KOPT-K1 (cell line): ENCODE measurements around the gene VWA8.
"Not testable (repeated sequence)": the region's sequence is repeated elsewhere in the genome, so short reads cannot be mapped to it uniquely, and the experiment has no call there.

Experiments used
- H3K27ac ChIP-seq: fragments of 200-600 bp; sonication (generic); 2 replicates; pipeline ENCODE4 v1.5.1; 2016; ENCODE audit warnings: antibody characterized with exemption, mild to moderate bottlenecking, low read depth, low read length; ENCODE audit not compliant: poor library complexity, severe bottlenecking
- H3K36me3 ChIP-seq: fragments of 200-600 bp; sonication (generic); 2 replicates; pipeline ENCODE4 v1.5.1; 2017; ENCODE audit warnings: antibody characterized with exemption, mild to moderate bottlenecking, low read length, moderate library complexity; ENCODE audit not compliant: insufficient read depth
- H3K9me3 ChIP-seq: fragments of 200-600 bp; sonication (generic); 2 replicates; pipeline ENCODE4 v1.5.1; 2017; ENCODE audit warnings: antibody characterized with exemption, low read length, mild to moderate bottlenecking; ENCODE audit not compliant: insufficient read depth, poor library complexity, severe bottlenecking

The VWA8 gene

GRCh38 chr13:41922894-41923293 is 38.0 kb downstream of the VWA8 start:
- peaks cover 35% of the 10 kb centered on the region for H3K9me3 ChIP-seq
- H3K36me3 ChIP-seq = not testable (repeated sequence)

DNA sequence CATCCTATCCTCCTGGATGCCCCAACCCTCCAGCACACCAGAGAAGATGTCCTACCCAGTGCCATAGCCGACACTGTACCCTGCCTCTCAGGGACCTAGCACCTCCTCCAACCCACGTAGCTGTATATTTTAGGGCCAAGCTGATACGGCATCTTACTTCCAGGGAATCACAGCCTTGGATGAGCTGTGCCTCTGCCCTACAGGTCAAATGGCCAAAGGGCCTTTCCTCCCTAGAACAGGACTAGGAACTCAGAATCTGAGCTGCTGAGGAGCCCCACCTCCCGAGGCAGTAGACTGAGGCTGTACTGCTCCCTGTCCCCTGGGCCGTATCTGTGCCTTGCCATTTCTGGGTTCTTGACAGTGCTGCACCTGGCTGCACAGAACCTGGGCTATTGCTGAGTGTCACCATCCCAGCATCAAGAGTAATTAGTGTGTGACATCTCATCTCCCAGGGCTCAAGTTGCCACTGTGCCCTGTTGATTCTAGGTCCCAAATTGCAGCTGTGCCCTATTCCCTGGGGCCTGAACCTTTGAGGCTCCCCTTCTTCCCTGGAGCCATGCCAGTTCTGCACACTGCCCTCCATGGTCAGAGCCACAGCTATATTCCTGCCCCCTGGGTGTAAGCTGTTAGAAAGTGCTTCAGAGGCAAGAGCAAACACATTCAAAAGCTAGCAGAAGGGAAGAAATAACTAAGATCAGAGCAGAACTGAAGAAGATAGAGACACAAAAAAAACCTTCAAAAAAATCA is 41.0 kb downstream of the VWA8 start:
- Histone ChIP-seq H3K9me3 (peaks cover 13% of the 10 kb centered on the region), H3K36me3 (no peaks in the 10 kb centered on the region), H3K27ac (no peak overlapping the region)

More at GRCh38 chr13:41922894-41923293, 38.0 kb downstream of the VWA8 start:
- H3K27ac ChIP-seq = not testable (repeated sequence)

DNA sequence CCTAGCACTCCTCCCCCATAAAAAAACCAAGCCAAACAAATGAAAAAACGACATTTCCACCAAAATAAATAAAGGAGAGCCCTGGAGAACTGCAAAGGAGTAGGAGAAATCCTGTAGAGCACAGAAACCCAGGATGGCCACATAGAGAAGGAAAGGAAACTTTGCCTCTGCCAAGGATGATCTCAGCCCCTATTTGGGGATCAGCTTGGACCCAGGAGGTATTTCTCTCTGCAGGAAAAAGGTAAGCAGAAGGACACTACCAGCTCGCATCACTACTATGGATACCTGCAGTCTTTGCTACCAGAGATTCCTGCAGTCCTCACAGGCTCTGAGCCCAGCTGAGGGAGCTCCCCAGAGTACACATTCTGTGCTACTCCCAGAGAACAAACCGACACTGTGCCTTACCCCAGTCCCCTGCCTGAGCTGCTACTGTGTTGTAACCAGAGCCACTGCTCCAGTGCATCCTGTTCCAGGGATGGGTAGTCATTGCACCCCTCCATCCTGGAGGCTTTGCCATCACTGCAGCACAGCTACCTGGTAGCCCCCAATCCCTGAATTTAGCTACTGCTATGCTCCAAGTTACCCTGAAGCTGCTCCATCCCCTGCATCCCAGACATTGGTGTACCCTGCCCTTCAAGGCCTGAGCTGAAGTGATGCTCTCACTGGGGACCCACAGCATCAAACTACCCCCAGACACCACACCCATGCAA is 41.7 kb downstream of the VWA8 start:
- H3K27ac ChIP-seq = no peak overlapping the region
- no peaks in the 10 kb centered on the region for H3K36me3 ChIP-seq
- H3K9me3 ChIP-seq = peaks cover 10% of the 10 kb centered on the region

DNA sequence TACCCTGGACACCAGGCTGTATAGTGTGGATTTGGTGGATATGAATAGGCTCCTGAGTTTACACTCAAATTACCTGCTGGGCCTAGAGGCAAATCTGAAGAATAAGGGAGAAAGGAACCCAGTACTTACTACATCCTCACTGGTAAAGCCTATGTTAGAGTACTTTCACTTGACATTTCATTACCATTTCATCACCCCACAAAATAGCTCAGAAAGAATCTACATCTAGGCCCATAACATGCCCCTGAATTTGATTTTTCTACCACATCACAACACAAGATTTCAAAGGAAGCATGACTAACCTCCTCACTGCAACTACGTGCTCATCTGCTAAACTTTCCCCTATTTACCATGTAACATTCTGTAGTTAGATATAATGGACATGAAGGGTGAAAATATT is 43.3 kb downstream of the VWA8 start:
- Histone ChIP-seq H3K36me3 (no peaks in the 10 kb centered on the region), H3K9me3 (no peaks in the 10 kb centered on the region), H3K27ac (no peak overlapping the region)

GRCh38 chr13:41916173-41916954 is 44.5 kb downstream of the VWA8 start:
- H3K9me3 ChIP-seq = no peaks in the 10 kb centered on the region
- H3K36me3 ChIP-seq = no peaks in the 10 kb centered on the region
- no peak overlapping the region for H3K27ac ChIP-seq

DNA sequence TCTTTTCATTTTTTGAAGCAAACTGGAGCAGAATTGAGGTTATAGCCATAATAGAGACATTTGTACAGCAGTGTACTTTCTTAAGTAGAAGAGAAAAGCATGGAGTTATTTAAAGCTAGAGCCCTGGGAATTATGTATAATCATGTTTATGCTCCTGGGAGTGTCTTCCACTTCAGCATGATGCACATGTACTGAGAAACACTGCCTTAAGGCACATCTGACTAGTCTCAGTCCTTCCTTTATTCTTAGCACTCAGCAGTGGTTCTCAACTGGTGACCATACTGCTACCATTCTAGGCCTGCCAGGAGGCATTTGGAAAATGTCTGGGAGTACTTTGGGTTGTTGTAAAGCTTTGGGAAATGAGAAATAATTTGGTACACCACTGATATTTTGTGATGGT is 45.8 kb downstream of the VWA8 start:
- no peak overlapping the region for H3K27ac ChIP-seq
- H3K9me3 ChIP-seq = no peaks in the 10 kb centered on the region

DNA sequence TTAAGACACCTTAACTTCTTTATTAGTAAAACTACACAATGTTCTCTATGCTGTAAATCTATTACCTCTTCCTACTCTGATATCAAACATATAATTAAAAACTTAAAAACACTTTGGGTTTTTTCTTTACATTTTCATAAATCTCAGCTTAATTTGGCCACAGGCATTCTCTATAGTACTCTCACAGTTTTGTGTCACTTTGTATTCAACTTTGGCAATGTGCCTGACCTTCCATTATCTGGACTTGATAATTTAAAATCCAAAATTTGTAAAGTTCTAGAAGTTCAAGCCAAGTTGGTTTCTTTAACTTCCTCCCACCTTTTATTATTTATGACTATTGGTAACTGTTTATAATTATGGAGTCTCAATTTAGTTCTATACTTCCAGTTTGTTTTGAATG is 46.4 kb downstream of the VWA8 start:
- no peaks in the 10 kb centered on the region for H3K9me3 ChIP-seq
- no peak overlapping the region for H3K27ac ChIP-seq
- 0 out of 2 replicates have a peak, but pooled peaks cover 8% of the 10 kb centered on the region for H3K36me3 ChIP-seq

More for the DNA sequence above, 45.8 kb downstream of the VWA8 start:
- H3K36me3 ChIP-seq = 0 out of 2 replicates have a peak, but pooled peaks cover 8% of the 10 kb centered on the region

DNA sequence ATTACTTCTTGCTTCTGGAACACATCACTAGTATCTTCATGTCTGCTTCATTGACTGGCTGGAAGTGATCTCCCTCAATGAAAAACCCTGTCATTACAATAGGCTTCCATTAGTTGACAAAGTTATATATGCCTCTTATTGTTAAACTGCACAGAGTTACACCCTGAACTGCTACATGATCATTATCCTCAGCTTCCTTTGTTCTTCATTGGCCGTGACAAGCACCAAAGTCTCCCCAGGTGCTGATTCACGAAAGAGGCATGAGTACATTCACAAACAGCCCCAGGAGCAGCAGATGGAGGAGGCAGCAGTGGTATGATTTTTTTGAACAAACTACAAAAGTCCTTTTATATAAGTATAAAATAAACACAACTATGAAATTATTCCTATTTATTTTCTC is 51.4 kb downstream of the VWA8 start:
- Histone ChIP-seq H3K36me3 (peaks cover 32% of the 10 kb centered on the region), H3K9me3 (no peaks in the 10 kb centered on the region), H3K27ac (no peak overlapping the region)

DNA sequence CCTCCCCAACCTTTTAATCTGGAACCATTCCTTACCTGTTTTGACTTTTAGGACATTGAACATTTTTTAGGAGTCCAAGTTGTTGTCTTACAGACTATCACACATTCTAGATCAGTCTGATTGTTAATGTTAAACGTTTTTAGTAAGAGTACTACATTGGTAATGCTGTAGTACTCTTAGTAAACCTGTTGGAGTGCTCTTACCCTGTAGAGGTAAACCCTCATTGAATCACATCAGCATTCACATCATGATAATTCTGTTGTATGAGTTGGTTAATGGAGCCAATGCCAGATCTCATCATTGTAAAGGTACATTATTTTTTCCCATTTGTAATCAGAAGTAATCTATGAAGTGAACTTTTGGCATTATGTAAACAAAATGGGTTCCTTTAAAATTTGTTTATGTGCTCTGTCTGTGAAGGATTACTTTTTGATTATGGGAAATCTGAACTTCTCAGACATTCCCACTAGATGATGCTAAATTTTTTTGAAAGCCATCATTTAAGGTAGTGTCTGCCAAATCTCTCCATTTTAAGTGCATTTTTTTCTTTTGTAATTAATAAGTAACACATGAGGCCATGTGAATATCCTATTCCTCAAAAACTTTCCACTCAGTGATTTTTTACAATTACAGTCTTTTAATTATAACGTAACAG is 55.2 kb downstream of the VWA8 start:
- no peak overlapping the region for H3K27ac ChIP-seq
- H3K9me3 ChIP-seq = no peaks in the 10 kb centered on the region
- H3K36me3 ChIP-seq = peaks cover 30% of the 10 kb centered on the region

- Histone ChIP-seq H3K36me3 (no peaks in the 10 kb centered on the region), H3K9me3 (no peaks in the 10 kb centered on the region), H3K27ac (no peak overlapping the region)
Measured at GRCh38 chr13:41900918-41901317, 60.0 kb downstream of the VWA8 start.

- H3K9me3 ChIP-seq, H3K36me3 ChIP-seq, H3K27ac ChIP-seq: not testable (repeated sequence)
Measured at GRCh38 chr13:41898411-41898810, 62.5 kb downstream of the VWA8 start.

DNA sequence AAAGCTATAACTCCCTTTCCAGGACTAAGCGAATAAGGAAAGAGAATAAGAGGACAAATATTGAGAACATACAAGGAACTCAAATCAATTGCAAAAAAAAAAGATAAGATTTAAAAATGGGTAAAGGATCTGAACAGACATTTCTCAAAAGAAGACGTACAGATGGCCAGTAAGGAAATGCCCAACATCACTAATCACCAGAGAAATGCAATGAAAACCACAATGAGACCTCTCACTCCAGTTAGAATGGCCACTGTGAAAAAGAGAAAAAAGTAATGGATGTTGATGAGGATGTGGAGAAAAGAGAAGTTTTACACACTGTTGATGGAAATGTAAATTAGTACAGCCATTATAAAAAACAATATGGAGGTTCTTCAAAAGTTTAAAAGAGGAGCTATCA is 63.8 kb downstream of the VWA8 start:
- H3K9me3 ChIP-seq = no peaks in the 10 kb centered on the region
- H3K36me3 ChIP-seq = no peaks in the 10 kb centered on the region
- no peak overlapping the region for H3K27ac ChIP-seq

DNA sequence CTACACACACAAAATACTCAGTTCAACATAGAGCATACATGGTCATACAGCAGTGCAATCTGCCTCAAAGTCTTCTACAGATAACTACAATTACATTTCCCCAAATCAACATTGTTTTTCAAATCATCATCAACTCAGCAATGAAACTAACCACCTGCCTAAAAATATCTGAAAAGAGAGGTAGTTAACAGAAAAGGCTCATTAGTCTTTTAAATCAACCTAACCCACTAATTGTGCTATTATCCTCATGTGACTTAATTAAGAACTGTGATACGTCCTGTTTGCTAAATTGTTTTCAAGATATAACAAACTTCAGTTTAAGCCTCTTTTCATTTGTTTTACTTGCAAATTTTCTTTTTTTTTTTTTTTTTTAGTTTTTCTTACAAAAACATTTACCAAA is 65.4 kb downstream of the VWA8 start:
- Histone ChIP-seq H3K9me3 (no peaks in the 10 kb centered on the region), H3K27ac (no peak overlapping the region), H3K36me3 (peaks cover 11% of the 10 kb centered on the region; the same call in 1 of the 2 replicates)

- Histone ChIP-seq H3K36me3 (peaks cover 24% of the 10 kb centered on the region; the same call in 1 of the 2 replicates), H3K9me3 (no peaks in the 10 kb centered on the region), H3K27ac (no peak overlapping the region)
Measured at GRCh38 chr13:41891119-41891518, 69.8 kb downstream of the VWA8 start.

DNA sequence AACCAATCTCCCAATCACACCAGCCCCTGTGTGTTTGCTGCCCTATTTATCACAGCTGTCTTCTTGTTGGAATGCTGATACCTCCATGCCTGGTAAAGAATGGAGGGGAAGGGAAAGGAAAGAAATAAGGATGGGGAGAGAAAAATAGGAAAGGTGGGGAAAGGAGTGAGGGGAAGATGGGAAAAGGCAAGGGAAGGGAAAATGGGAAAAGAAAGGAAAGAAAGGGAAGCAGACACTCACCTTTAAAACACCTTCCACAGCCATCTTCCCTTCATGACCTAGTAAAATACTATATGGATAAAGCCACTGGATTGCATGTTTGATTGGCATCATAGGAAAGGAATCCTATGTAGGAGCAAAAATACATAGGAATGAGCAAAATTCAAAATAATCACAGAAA is 77.8 kb downstream of the VWA8 start:
- Histone ChIP-seq H3K27ac (no peak overlapping the region), H3K9me3 (peaks cover 19% of the 10 kb centered on the region), H3K36me3 (peaks cover 40% of the 10 kb centered on the region)
